ENCODE data around the gene SH3GL2.

The SH3GL2 gene

DNA sequence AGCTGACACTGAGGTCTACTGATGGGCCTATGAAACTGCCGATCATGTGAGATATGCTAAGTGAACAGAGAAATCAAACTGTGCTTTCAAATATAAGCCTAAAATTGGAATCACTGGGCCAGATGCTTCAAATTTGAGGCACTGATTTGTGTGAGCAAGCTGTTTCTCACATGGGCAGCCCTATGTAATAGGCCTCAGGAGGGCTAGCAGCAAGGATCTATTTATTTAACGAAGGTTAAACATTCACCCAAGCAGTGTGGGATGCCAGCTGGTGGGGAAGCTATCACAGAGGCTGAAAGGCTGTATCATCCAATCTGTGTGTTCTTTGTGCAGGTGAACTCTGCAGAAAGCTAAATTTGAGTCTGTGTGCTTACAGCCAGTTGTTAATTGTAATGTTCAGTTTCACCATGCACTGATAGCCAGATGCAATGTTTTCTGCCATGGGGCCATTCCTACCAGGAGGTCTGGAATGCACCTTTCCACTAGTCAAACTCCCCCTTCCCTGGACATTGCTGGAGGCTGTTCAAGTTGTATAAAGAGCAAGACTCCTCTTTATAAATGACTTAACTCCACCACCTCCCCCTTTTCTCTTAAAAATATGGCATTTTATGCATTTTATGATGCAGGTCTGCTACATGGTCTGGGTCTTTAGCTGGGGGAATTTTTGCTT, 228.9 kb downstream of the SH3GL2 start:
- TF ChIP-seq POLR2A (IDR thresholded peaks at IDR 0.05; ENCODE audit: low read length) (no peak), GATA1 (IDR thresholded peaks at IDR 0.05; ENCODE audit: low read depth, low read length) (no peak)
- DNase-seq: no peak

DNA sequence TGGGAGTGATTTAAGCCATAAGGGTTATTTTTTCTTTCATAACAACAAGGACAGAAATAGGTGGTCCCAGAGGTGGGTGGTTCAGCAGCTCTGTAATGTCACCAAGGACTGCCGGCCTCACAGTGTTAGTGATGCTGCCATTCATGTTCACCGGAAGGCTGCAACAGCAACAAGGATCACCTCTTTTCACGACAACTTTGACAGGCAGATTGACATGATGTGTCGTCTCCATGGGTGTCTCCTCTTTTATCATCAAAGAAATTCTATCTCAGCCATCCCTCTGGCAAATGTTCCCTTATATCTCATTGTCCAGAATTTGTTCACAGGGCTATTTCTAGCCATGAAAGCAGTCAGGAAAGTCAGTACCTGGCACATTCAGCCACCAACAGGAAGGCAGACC, 231.5 kb downstream of the SH3GL2 start:
- no peak for DNase-seq
- no peak for TF ChIP-seq POLR2A (IDR thresholded peaks at IDR 0.05; ENCODE audit: low read length)
- no peak for TF ChIP-seq GATA1 (IDR thresholded peaks at IDR 0.05; ENCODE audit: low read depth, low read length)

DNA sequence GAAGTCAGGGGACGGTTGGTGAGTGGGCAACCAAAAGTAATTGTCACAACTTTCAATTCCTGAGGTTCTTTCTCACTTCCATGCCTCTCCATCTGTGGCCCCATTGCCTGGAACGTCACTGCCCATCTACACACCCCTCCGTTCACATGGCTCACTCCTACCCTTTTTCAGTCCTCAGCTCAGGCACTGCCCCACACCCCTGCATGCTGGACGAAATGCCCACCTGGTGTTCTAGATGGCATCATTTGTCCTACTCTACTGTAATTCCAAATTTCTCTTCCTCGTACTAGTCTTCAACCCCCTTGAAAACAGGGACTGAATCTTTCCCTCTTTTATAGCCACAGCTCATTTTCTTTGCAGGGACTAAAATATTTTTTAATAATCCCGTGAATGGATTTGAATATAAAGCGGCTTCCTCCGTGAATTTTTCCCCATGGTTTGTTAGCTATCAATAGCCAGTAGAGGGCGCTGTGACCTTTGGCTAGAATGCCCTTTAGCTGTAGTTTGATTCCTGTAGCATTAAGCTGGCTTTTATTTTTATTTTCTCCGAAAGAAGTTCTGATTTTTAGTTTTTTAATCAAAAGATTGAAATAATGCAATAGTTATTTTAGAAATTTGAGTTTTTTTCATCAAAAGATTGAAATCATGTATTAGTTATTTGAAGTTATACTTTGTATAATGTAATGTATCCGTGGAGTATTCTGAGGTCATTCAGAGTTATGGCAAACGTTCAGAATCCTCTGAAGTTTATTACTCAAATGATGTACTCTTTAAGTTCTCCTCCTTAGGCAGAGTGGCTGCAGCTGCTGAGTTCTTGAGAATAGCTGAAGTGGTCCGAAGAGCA, 232.1 kb downstream of the SH3GL2 start:
- TF ChIP-seq GATA1 (IDR thresholded peaks at IDR 0.05; ENCODE audit: low read depth, low read length) (no peak), POLR2A (IDR thresholded peaks at IDR 0.05; ENCODE audit: low read length) (no peak)
- DNase-seq: peak; percentile 36 to 72

DNA sequence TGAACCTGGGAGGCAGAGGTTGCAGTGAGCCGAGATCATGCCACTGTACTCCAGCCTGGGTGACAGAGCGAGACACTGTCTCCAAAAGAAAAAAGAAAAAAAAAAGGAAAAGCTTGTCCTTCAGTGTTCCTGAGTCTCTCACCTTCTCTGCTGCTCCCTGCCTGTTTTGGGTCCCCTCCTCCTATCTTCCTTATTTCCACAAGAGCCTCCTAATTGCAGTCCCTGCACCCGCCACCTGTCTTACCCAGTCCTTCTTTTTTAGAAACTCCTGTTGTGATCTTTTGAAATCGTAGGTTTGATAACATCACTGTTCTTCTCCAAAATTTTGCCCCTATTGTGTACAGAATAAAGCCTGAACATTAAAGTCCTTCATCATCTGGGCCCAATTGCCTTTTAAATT, 234.9 kb downstream of the SH3GL2 start:
- no peak for DNase-seq
- TF ChIP-seq POLR2A (IDR thresholded peaks at IDR 0.05; ENCODE audit: low read length): no peak
- TF ChIP-seq GATA1 (IDR thresholded peaks at IDR 0.05; ENCODE audit: low read depth, low read length): no peak

DNA sequence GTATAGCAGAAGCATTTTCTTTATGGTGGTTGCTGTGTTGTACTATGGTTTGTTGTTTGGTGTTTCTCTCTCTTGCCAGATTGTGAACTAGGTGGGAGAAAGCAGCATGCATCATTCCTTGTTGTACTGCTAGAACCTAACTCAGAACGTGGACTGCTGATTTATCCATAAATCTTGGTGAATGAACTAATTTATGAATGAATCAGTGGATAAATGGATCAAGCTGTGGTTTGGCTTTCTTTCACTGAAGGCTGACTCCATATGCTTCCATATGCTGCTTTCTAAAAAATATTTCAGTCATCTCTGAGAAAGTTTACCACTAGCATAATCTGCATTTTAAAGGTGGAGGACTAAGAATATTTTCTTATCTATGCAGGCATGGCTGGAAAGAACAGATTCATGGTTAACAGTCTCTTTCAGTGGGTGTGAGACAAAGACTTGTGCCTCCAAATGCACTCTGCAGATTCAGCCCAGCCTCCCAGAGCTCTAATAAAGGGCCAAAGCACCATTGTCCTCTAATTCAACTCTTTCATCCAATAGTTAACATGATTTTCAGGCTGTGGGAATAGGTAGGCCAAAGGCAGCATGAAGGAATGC, 237.7 kb downstream of the SH3GL2 start:
- no peak for DNase-seq
- no peak for TF ChIP-seq POLR2A (IDR thresholded peaks at IDR 0.05; ENCODE audit: low read length)
- no peak for TF ChIP-seq GATA1 (IDR thresholded peaks at IDR 0.05; ENCODE audit: low read depth, low read length)

DNA sequence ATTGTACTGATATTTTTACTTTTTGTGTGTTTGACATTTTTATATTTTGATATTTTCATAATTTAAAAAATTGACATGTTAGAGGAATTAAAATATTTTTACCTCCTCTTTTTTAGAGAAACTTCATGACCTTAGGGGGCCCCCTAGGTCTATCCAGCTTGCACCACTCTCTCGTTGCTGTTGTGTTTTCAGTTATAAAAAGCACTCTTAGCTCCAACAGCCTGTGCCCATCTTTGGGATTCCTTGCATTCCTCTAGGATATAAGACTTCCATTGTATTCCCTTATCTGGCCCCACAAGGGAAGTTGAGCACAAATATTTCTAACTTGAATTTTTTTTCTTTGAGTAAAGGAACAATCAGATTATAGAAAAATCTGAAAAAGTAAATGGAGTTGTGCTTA, 245.3 kb downstream of the SH3GL2 start:
- TF ChIP-seq POLR2A (IDR thresholded peaks at IDR 0.05; ENCODE audit: low read length) (no peak), GATA1 (IDR thresholded peaks at IDR 0.05; ENCODE audit: low read depth, low read length) (no peak)

DNA sequence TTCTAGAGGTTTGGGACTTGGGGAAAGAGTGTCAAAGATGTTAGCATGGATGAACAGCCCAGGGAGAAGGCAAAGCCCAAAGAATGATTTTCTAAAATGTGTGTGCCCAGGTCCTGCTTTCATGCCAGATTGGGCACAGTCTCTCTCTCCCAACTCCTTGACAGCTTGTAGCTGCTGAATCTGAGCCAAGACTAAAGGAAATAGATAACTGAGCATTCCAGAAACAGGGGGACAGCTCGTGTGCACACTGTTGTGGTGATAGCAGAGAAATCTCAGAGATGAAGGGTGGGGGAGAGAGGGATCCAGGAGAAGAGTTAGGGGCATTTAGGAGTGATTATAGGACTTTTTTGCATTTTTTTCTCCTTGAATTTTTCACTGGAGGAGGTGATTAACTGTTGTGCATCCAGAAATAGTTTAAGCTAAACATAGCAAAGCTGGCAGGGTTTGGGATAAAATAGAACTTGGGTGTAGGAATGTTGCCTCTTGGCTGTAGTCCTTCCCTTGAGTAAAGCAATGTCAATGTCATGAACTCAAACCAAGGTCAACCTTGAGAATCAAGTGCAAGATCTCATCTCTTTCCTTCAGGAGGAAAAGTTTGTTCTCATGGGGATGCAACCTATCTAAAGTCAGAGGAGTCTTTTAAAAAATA, 245.9 kb downstream of the SH3GL2 start:
- no peak for TF ChIP-seq GATA1 (IDR thresholded peaks at IDR 0.05; ENCODE audit: low read depth, low read length)
- no peak for DNase-seq

More for the DNA sequence above, 245.3 kb downstream of the SH3GL2 start:
- no peak for DNase-seq

DNA sequence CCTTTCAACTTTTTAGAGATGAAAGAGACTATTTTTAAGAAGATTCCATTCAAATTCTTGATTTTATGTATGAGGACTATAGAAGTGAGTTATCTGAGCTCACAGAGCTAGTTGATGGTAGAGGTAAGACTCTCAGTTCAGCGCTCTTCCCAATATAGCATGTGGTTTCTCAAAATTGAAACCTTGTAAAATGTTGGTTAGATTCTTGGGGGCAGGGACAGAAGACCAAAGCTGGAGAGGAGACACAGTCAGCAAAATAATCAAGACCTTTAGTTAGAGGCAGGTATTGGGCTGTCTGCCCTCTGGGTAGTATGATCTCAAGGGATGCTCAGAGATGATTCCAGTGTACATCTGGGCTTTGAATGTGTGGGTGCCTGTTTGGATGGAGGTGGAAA, 246.4 kb downstream of the SH3GL2 start:
- no peak for DNase-seq
- TF ChIP-seq GATA1 (IDR thresholded peaks at IDR 0.05; ENCODE audit: low read depth, low read length) (no peak), POLR2A (IDR thresholded peaks at IDR 0.05; ENCODE audit: low read length) (no peak)

DNA sequence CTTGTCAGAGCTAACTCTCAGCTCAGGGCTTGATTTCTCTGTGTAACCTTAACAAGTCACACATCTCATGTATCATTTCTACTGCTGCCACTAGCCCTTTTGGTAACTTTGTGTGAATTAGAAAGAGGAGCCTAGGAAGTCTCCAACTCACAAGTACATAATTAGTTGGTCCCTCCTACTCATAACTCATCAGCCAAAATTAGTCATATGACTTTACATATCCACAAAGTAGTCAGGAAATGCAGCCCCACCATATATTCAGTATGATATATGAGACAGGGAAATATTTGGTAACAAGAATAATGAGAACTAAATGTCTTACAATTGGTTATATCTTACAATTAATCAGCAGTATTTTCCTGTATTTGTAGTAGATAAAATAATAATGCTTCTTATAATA, 250.2 kb downstream of the SH3GL2 start:
- no peak for DNase-seq
- TF ChIP-seq POLR2A (IDR thresholded peaks at IDR 0.05; ENCODE audit: low read length): no peak
- no peak for TF ChIP-seq GATA1 (IDR thresholded peaks at IDR 0.05; ENCODE audit: low read depth, low read length)

DNA sequence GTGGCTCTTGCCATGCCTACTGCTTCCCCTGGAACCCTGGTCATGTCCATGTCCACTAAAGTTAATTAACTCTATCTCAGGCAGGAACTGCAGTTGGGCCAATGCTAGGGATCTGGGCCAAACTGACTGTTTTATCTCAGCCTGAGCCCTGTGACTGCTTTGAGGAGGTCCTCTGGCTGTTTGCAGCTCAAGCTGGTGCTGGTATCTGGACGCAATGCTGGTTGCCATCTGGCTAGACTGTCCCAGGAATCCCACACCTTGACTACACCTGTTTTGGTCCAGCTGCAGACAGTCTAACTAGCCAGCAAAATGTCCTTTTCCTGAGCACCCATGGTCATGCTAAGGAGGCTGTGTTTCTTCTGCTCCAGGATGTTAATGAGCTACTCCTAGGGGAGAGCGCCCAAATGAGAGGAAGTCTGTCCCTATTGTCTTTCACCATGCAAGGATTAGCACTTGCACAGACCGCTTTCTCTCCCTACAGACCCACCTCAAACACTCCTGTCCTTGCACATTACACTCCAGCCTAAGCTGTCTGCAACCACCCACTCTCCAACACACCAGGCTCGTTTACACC, 251.0 kb downstream of the SH3GL2 start:
- DNase-seq: no peak
- TF ChIP-seq POLR2A (IDR thresholded peaks at IDR 0.05; ENCODE audit: low read length) (no peak), GATA1 (IDR thresholded peaks at IDR 0.05; ENCODE audit: low read depth, low read length) (no peak)

DNA sequence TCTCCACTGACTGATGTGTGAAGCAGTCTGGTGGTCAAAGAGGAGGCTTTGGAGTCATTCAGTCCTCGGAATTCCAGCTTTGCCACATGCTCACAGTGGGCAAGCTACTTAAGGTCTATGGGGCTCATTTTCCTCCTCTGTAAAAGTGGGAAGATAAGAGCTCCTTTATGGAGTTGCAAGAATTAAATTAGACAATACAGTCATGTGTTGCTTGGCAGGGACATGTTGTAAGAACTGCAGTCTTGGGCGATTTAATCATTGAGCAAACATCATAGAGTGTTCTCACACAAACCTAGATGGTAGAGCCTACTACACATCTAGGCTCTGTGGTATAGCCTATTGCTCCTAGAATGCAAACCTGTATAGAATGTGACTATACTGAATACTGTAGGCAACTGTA, 253.9 kb downstream of the SH3GL2 start:
- DNase-seq: no peak
- TF ChIP-seq GATA1 (IDR thresholded peaks at IDR 0.05; ENCODE audit: low read depth, low read length) (no peak), POLR2A (IDR thresholded peaks at IDR 0.05; ENCODE audit: low read length) (no peak)

DNA sequence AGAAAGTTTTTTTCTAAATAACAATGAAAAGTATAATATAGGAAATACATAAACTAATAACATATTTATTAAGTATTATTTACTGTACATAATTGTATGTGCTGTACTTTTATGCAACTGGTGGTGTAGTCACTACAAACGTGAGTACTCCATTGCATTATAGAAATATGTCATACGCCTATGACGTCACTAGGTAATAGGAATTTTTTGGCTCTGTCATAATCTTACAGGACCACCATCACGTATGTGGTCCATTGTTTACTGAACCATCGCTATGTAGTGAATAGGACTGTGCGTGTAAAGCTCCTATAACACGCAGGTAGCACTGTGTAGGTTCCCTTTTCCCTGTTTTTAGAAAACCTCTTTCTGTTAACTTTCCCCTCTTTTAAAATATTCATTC, 255.0 kb downstream of the SH3GL2 start:
- DNase-seq: no peak
- no peak for TF ChIP-seq GATA1 (IDR thresholded peaks at IDR 0.05; ENCODE audit: low read depth, low read length)
- TF ChIP-seq POLR2A (IDR thresholded peaks at IDR 0.05; ENCODE audit: low read length): no peak

DNA sequence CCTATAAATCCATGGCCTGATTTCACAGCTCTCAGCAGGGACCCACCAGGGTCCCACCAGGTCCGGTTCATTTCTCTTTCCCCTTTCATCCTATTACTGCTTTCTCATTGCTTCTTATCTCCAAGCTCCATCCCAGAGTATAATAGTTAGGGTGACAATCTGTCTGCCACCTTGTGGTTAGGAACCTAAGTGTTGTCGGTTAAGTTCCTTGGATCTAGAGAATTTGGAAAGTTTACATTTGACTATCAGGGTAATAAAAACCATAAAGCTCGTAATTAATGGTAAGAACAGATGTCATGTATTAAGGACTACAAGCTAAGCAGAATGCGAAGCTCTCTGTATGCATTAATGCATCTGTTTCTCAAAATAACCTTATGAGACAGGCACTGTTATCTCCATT, 259.1 kb downstream of the SH3GL2 start:
- DNase-seq: peak; percentile 1
- TF ChIP-seq POLR2A (IDR thresholded peaks at IDR 0.05; ENCODE audit: low read length) (no peak), GATA1 (IDR thresholded peaks at IDR 0.05; ENCODE audit: low read depth, low read length) (no peak)

DNA sequence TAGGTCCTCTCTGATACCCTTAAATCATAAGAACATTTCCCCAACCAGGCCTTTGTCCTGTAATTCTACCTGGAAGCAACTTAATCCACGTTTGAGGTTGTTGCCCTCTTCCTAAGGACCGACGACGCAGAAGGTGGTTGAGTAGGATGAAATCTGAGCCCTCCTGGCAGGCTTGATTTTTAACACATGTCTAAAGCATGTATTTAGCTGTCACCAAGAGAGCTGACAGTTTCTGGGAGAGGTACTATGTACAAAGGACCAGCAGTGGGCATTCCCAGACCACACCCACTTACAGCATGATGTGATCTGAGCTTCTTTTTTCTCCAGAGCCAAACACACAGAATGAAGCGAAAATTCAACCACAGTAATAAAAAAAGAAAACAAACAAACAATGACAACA, 260.9 kb downstream of the SH3GL2 start:
- no peak for TF ChIP-seq POLR2A (IDR thresholded peaks at IDR 0.05; ENCODE audit: low read length)
- TF ChIP-seq GATA1 (IDR thresholded peaks at IDR 0.05; ENCODE audit: low read depth, low read length): no peak
- no peak for DNase-seq

All from erythroblast (primary cell).